Aorta (tissue), 5 donors: ENCODE results near the gene ALPP. TPM values are rescaled to one million over a fixed set of nuclear protein-coding genes. Genes with fewer than 3 reads are reported as not detected.
"Not testable (repeated sequence)": the region's sequence is repeated elsewhere in the genome, so short reads cannot be mapped to it uniquely, and the experiment has no call there.

Experiments
- ATAC-seq: fragments of 200-7000 bp; cut with Tn5 transposase; one replicate; pipeline ENCODE4 v1.9.1; 2022; ENCODE audit warnings: moderate library complexity; ENCODE audit not compliant: low FRiP score
- DNase-seq, 2 donors: peaks; one replicate each; pipeline ENCODE4 v3.0.0-alpha.2; 2020
- H3K27ac ChIP-seq, 2 donors: one replicate each; pipeline ENCODE4 v1.5.1; 2013; ENCODE audit warnings: low read length in 2 of 2, mild to moderate bottlenecking in 2 of 2, moderate library complexity in 2 of 2, control low read depth in 1 of 2, inconsistent platforms in 1 of 2, low read depth in 1 of 2
- H3K27me3 ChIP-seq, 2 donors: one replicate each; pipeline ENCODE4 v1.6.1; 2013; ENCODE audit warnings: control low read depth in 1 of 2, low read length in 1 of 2, mild to moderate bottlenecking in 1 of 2, moderate library complexity in 1 of 2; ENCODE audit not compliant: insufficient read depth in 2 of 2, control insufficient read depth in 1 of 2
- H3K36me3 ChIP-seq, 2 donors: one replicate each; pipeline ENCODE4 v1.6.1; 2013; ENCODE audit warnings: control low read depth in 1 of 2, low read length in 1 of 2, mild to moderate bottlenecking in 1 of 2; ENCODE audit not compliant: insufficient read depth in 2 of 2, control insufficient read depth in 1 of 2
- H3K4me1 ChIP-seq, 2 donors: one replicate each; pipeline ENCODE4 v1.6.1; 2013; ENCODE audit warnings: low read length in 2 of 2, control low read depth in 1 of 2, mild to moderate bottlenecking in 1 of 2, moderate library complexity in 1 of 2; ENCODE audit not compliant: insufficient read depth in 2 of 2, control insufficient read depth in 1 of 2
- H3K4me3 ChIP-seq, 2 donors: one replicate each; pipeline ENCODE4 v1.5.1; 2013; ENCODE audit warnings: low read length in 2 of 2, control low read depth in 1 of 2, mild to moderate bottlenecking in 1 of 2
- H3K9me3 ChIP-seq: one replicate; pipeline ENCODE4 v1.6.1; 2013; ENCODE audit warnings: mild to moderate bottlenecking, low read length; ENCODE audit not compliant: control insufficient read depth
- WGBS, 2 donors: extraction: QIAGEN DNeasy Blood & Tissue Kit; methylation state at CpG; one replicate each; pipeline ENCODE4 v1.1.7; 2013; 5-methylcytosine and 5-hydroxymethylcytosine counted together
- intact Hi-C, 2 donors: fragments of 100-400 bp; cut with DNase I; formaldehyde crosslinking; loops; one replicate each; pipeline versions ENCODE4 v1.14.2 to v1.15.0; 2022
- polyA plus RNA-seq, 2 donors: library from polyadenylated mRNA; stranded (reverse); fragments of 200-250 nt; gene quantifications; one replicate each; pipeline ENCODE4 v1.2.3, GENCODE V29; 2013
- total RNA-seq, 2 donors: library from RNA; stranded (reverse); fragmentation: NEBNext Ultra II Directional; extraction: Animal tissue kit (Norgen Biotek cat#: 25700); gene quantifications; one replicate each; pipeline ENCODE4 v1.2.1, GENCODE V29; 2021
- donor health status: healthy with polysubstance abuse.
- donor health status: Bipolar disorder and iron deficiency.
- donor health status: DM: no; HTN: no; CAD: no.
- donor health status: DM: no; HTN: no; CAD: no.
- donor health status: DM: yes; HTN: yes; CAD: no.

ALPP gene
- total and polyA plus RNA-seq, 4 donors: not detected

- Histone ChIP-seq H3K36me3 (no peaks in the 10 kb centered on the region), H3K9me3 (peaks cover 1% of the 10 kb centered on the region), H3K27me3 (no peaks in the 10 kb centered on the region), H3K27ac (no peak overlapping the region), H3K4me1 (no peaks in the 10 kb centered on the region), H3K4me3 (no peak overlapping the region)
- intact Hi-C loops: no loop called here
- 4 to 6% methylated on average over 21 to 22 of the region's 22 CpGs for WGBS, 2 donors
- no peak for DNase-seq
- no peak for ATAC-seq
Observed at GRCh38 chr2:232420073-232420454, 41.5 kb downstream of the ALPP start.

GRCh38 chr2:232420463-232421188 lies 42.1 kb downstream of the ALPP start:
- no peaks in the 10 kb centered on the region for H3K27me3 ChIP-seq
- peaks cover 1% of the 10 kb centered on the region for H3K9me3 ChIP-seq
- H3K4me3 ChIP-seq: no peak overlapping the region
- H3K4me1 ChIP-seq: no peaks in the 10 kb centered on the region
- DNase-seq (peak in 1 of 2 donors; percentile 54), ATAC-seq (no peak)
- WGBS, 2 donors: 1 to 2% methylated on average over 55 to 79 of the region's 79 CpGs
- no peak overlapping the region for H3K27ac ChIP-seq
- H3K36me3 ChIP-seq: no peaks in the 10 kb centered on the region
- intact Hi-C loops: no loop called here

- Histone ChIP-seq H3K9me3 (peaks cover 1% of the 10 kb centered on the region), H3K4me1 (no peaks in the 10 kb centered on the region), H3K4me3 (no peak overlapping the region), H3K36me3 (no peaks in the 10 kb centered on the region), H3K27ac (no peak overlapping the region), H3K27me3 (no peaks in the 10 kb centered on the region)
- 20 to 22% methylated on average over 19 to 22 of the region's 22 CpGs for WGBS, 2 donors
- intact Hi-C loops: no loop called here
- ATAC-seq (no peak), DNase-seq (no peak)
Observed at GRCh38 chr2:232421189-232421785, 42.7 kb downstream of the ALPP start.

GRCh38 chr2:232422051-232422450 lies 43.5 kb downstream of the ALPP start:
- no peak for ATAC-seq
- Histone ChIP-seq H3K36me3 (no peaks in the 10 kb centered on the region), H3K27ac (no peak overlapping the region), H3K4me3 (no peak overlapping the region), H3K4me1 (no peaks in the 10 kb centered on the region), H3K9me3 (peaks cover 1% of the 10 kb centered on the region), H3K27me3 (no peaks in the 10 kb centered on the region)
- intact Hi-C loops: no loop called here
- DNase-seq: no peak
- 91% methylated on average over 10 of the region's 10 CpGs for WGBS, 2 donors

GRCh38 chr2:232422996-232423395 lies 44.4 kb downstream of the ALPP start:
- H3K36me3 ChIP-seq, ATAC-seq, H3K27ac ChIP-seq, H3K27me3 ChIP-seq, H3K9me3 ChIP-seq, DNase-seq, H3K4me3 ChIP-seq, intact Hi-C loops, H3K4me1 ChIP-seq: not testable (repeated sequence)
- 35 to 41% methylated on average over 3 of the region's 3 CpGs for WGBS, 2 donors

- H3K4me1 ChIP-seq, H3K36me3 ChIP-seq, H3K4me3 ChIP-seq, DNase-seq, ATAC-seq, H3K27me3 ChIP-seq, H3K27ac ChIP-seq, intact Hi-C loops, H3K9me3 ChIP-seq: not testable (repeated sequence)
- 16 to 21% methylated on average over 6 to 7 of the region's 7 CpGs for WGBS, 2 donors
Observed at GRCh38 chr2:232423407-232423806, 44.9 kb downstream of the ALPP start.

GRCh38 chr2:232431705-232432590 lies 53.4 kb downstream of the ALPP start:
- Histone ChIP-seq H3K4me3 (no peak overlapping the region), H3K36me3 (no peaks in the 10 kb centered on the region), H3K4me1 (no peaks in the 10 kb centered on the region), H3K9me3 (no peaks in the 10 kb centered on the region), H3K27me3 (no peaks in the 10 kb centered on the region), H3K27ac (no peak overlapping the region)
- WGBS, 2 donors: 87 to 88% methylated on average over 16 of the region's 16 CpGs
- no peak for ATAC-seq
- intact Hi-C loops: no loop called here
- DNase-seq: no peak
